Measurements from ENCODE around the gene DNASE2B.

- no peak for TF ChIP-seq POLR2A (IDR thresholded peaks at IDR 0.05)
- no peak for TF ChIP-seq CTCF (IDR thresholded peaks at IDR 0.05)
- no peak for TF ChIP-seq POLR2AphosphoS5 (IDR thresholded peaks at IDR 0.05)
Observed at GRCh38 chr1:84415396-84415795, 17.1 kb downstream of the DNASE2B start.

Measured in prostate gland (tissue), 2 donors.